ENCODE measurements around the gene PEG3. TPM values are rescaled to one million over a fixed set of nuclear protein-coding genes. Genes with fewer than 3 reads are reported as not detected.

PEG3 gene
- total and polyA plus RNA-seq, 2 donors (not counting 1 experiment from before 2014, with no cell fraction given) = 0.22 to 5.6 TPM

DNA sequence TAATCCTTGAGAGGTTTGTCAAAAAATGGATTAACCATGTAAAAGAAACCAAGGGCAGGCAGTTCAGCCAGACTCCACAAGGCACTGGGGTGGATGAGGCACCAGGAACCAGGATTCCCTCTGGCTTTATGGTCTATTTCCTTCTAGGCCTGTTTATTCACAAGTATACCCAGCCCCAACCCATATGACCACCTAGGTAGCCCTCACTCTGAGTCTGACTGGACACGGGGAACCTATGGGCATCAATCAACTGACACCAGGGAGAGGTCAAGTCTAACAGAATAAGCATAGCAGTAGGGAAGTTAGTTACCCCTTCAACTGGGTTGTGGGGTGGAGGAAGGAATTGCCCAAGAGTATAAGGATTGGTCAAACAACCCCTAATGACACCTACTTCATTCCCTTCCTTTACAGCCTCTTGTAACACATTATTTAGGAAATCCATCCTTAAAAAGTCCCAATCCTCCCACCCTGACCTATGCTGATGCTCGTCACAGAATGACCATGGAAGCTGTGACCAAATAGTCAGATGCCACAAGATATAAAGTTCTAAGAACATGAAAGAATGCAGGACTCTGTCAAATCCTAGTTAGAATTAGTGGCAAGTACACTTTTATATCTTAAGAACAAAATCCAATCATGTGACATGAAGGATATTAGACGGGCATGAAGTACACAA, 31.7 kb downstream of the PEG3 start:
- no peaks in the 10 kb centered on the region for H3K36me3 ChIP-seq (ENCODE audit: control insufficient read depth, insufficient read depth, low read length)
- H3K9ac ChIP-seq (ENCODE audit: insufficient read depth, low read length) = no peak overlapping the region
- no peak overlapping the region for H3K4me2 ChIP-seq (ENCODE audit: extremely low read depth, insufficient read depth, low read length)
- H2AFZ ChIP-seq (ENCODE audit: low read length) = no peak overlapping the region
- DNase-seq (ENCODE audit: low read depth in 2 of 2) = no peak
- no peak for TF ChIP-seq EZH2 (IDR thresholded peaks at IDR 0.05; ENCODE audit: low read length, missing control alignments)
- TF ChIP-seq, protein P1, sequence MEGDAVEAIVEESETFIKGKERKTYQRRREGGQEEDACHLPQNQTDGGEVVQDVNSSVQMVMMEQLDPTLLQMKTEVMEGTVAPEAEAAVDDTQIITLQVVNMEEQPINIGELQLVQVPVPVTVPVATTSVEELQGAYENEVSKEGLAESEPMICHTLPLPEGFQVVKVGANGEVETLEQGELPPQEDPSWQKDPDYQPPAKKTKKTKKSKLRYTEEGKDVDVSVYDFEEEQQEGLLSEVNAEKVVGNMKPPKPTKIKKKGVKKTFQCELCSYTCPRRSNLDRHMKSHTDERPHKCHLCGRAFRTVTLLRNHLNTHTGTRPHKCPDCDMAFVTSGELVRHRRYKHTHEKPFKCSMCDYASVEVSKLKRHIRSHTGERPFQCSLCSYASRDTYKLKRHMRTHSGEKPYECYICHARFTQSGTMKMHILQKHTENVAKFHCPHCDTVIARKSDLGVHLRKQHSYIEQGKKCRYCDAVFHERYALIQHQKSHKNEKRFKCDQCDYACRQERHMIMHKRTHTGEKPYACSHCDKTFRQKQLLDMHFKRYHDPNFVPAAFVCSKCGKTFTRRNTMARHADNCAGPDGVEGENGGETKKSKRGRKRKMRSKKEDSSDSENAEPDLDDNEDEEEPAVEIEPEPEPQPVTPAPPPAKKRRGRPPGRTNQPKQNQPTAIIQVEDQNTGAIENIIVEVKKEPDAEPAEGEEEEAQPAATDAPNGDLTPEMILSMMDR (conservative IDR thresholded peaks at IDR 0.05 in 1 of 2, IDR thresholded peaks at IDR 0.05 in 1 of 2; ENCODE audit: low read depth in 1 of 2, low read length in 2 of 2) = no peak
- H4K20me1 ChIP-seq (ENCODE audit: control insufficient read depth, extremely low read depth, insufficient read depth, low read length) = no peaks in the 10 kb centered on the region
- no peaks in the 10 kb centered on the region for H3K9me3 ChIP-seq (ENCODE audit: control insufficient read depth, insufficient read depth, low read depth, low read length)
- H3K4me3 ChIP-seq (replicated peaks in 1 of 4; ENCODE audit: control extremely low read depth in 1 of 4, insufficient read depth in 1 of 4, low read depth in 3 of 4, low read length in 4 of 4) = no peak overlapping the region
- no peaks in the 10 kb centered on the region for H3K4me1 ChIP-seq (ENCODE audit: control insufficient read depth, extremely low read depth, insufficient read depth, low read length)
- H3K27me3 ChIP-seq (ENCODE audit: control insufficient read depth, insufficient read depth, low read length) = no peaks in the 10 kb centered on the region
- no peaks in the 10 kb centered on the region for H3K79me2 ChIP-seq (ENCODE audit: control insufficient read depth, insufficient read depth, low read length)
- no peak overlapping the region for H3K27ac ChIP-seq (ENCODE audit: insufficient read depth, low read length)

DNA sequence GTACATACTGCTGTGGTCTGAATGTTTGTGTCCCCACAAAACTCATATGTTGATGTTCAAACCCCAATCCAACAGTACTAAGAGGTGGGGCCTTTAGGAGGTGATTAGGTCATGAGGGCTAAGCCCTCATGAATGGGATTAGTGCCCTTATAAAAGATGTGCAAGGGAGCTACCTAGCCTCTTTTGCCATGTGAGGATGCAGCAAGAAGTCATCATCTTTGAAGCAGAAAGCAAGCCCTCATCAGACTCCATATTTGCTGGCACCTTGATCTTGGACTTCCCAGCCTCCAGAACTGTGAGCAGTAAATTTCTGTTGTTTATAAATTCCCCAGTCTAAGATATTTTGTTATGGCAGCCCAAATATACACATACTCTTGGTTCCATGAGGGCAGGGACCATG, 33.9 kb downstream of the PEG3 start:
- H3K79me2 ChIP-seq (ENCODE audit: control insufficient read depth, insufficient read depth, low read length) = no peaks in the 10 kb centered on the region
- H3K9me3 ChIP-seq (ENCODE audit: control insufficient read depth, insufficient read depth, low read depth, low read length) = no peaks in the 10 kb centered on the region
- no peak overlapping the region for H3K27ac ChIP-seq (ENCODE audit: insufficient read depth, low read length)
- H3K4me2 ChIP-seq (ENCODE audit: extremely low read depth, insufficient read depth, low read length) = no peak overlapping the region
- TF ChIP-seq, protein P1 (conservative IDR thresholded peaks at IDR 0.05 in 1 of 2, IDR thresholded peaks at IDR 0.05 in 1 of 2; ENCODE audit: low read depth in 1 of 2, low read length in 2 of 2) = no peak
- TF ChIP-seq EZH2 (IDR thresholded peaks at IDR 0.05; ENCODE audit: low read length, missing control alignments) = no peak
- no peak overlapping the region for H3K4me3 ChIP-seq (replicated peaks in 1 of 4; ENCODE audit: control extremely low read depth in 1 of 4, insufficient read depth in 1 of 4, low read depth in 3 of 4, low read length in 4 of 4)
- no peaks in the 10 kb centered on the region for H3K4me1 ChIP-seq (ENCODE audit: control insufficient read depth, extremely low read depth, insufficient read depth, low read length)
- DNase-seq (ENCODE audit: low read depth in 2 of 2) = no peak
- H3K27me3 ChIP-seq (ENCODE audit: control insufficient read depth, insufficient read depth, low read length) = no peaks in the 10 kb centered on the region
- no peak overlapping the region for H2AFZ ChIP-seq (ENCODE audit: low read length)
- H3K9ac ChIP-seq (ENCODE audit: insufficient read depth, low read length) = no peak overlapping the region
- no peaks in the 10 kb centered on the region for H3K36me3 ChIP-seq (ENCODE audit: control insufficient read depth, insufficient read depth, low read length)
- H4K20me1 ChIP-seq (ENCODE audit: control insufficient read depth, extremely low read depth, insufficient read depth, low read length) = no peaks in the 10 kb centered on the region

Other genes with a start within 250 kb of the PEG3 start
- 7.7 and 9.2 TPM in 2 replicates for gene ZNF71, start 245.4 kb downstream of the PEG3 start, total RNA-seq
- gene ZNF71, start 245.4 kb downstream of the PEG3 start, polyA plus RNA-seq = 4.3 and 4.5 TPM in 2 replicates
- under 0.01 and 0.33 TPM in 2 replicates for gene SMIM17, start 197.6 kb downstream of the PEG3 start, total RNA-seq
- 0.09 and 0.43 TPM in 2 replicates for gene SMIM17, start 197.6 kb downstream of the PEG3 start, polyA plus RNA-seq
- 3.3 and 3.6 TPM in 2 replicates for gene ZNF835, start 169.0 kb downstream of the PEG3 start, total RNA-seq
- gene ZNF835, start 169.0 kb downstream of the PEG3 start, polyA plus RNA-seq = 0.53 TPM in 1 of 2 replicates, not detected in the other
- under 0.01 TPM in 1 of 2 replicates, not detected in the other for gene ZIM2, start within 50 bp of the PEG3 start, total RNA-seq
- gene ZIM2, start within 50 bp of the PEG3 start, polyA plus RNA-seq = not detected in 2 replicates